HG03460 (cell line): ENCODE results near the gene ATP13A1.
"Not testable (repeated sequence)": the region's sequence is repeated elsewhere in the genome, so short reads cannot be mapped to it uniquely, and the experiment has no call there.

Experiments
- ATAC-seq: cut with Tn5 transposase; IDR thresholded peaks from one replicate; pipeline ENCODE4 v1.9.1; 2021; ENCODE audit not compliant: unreplicated experiment

The ATP13A1 gene

GRCh38 chr19:19663256-19664120 lies at the start of gene ATP13A1:
Gene ATP13A1, minus strand, starts transcription at chr19:19663676. Its CDS starts 10 bp downstream, at chr19:19663666.
- peak; percentile 59 for ATAC-seq

- no peak for ATAC-seq
These were observed 48.7 kb upstream of the ATP13A1 start for GRCh38 chr19:19711934-19712828.

GRCh38 chr19:19711306-19711933 lies 47.9 kb upstream of the ATP13A1 start:
- ATAC-seq, result no peak

- no peak for ATAC-seq
These were observed 47.0 kb upstream of the ATP13A1 start for GRCh38 chr19:19710506-19710905.

GRCh38 chr19:19704836-19705235 lies 41.4 kb upstream of the ATP13A1 start:
- ATAC-seq, result no peak

GRCh38 chr19:19700493-19700892 lies 37.0 kb upstream of the ATP13A1 start:
- ATAC-seq, result not testable (repeated sequence)

- ATAC-seq, result no peak
These were observed 34.1 kb upstream of the ATP13A1 start for GRCh38 chr19:19697589-19697988.

GRCh38 chr19:19696386-19696785 lies 32.9 kb upstream of the ATP13A1 start:
- ATAC-seq, result no peak

GRCh38 chr19:19691683-19692082 lies 28.2 kb upstream of the ATP13A1 start:
- no peak for ATAC-seq

- not testable (repeated sequence) for ATAC-seq
These were observed 25.5 kb upstream of the ATP13A1 start for GRCh38 chr19:19689023-19689422.

- ATAC-seq, result no peak
These were observed 23.6 kb upstream of the ATP13A1 start for GRCh38 chr19:19687090-19687489.

GRCh38 chr19:19686580-19686979 lies 23.1 kb upstream of the ATP13A1 start:
- ATAC-seq, result no peak

- ATAC-seq, result not testable (repeated sequence)
These were observed 22.6 kb upstream of the ATP13A1 start for GRCh38 chr19:19686119-19686518.

GRCh38 chr19:19679176-19680073 lies 15.9 kb upstream of the ATP13A1 start:
- no peak for ATAC-seq

GRCh38 chr19:19677579-19677978 lies 14.1 kb upstream of the ATP13A1 start:
- no peak for ATAC-seq

- no peak for ATAC-seq
These were observed 10.8 kb upstream of the ATP13A1 start for GRCh38 chr19:19674315-19674714.

GRCh38 chr19:19672816-19673215 lies 9.3 kb upstream of the ATP13A1 start:
- no peak for ATAC-seq

GRCh38 chr19:19670070-19670551 lies 6.6 kb upstream of the ATP13A1 start:
- ATAC-seq, result no peak

GRCh38 chr19:19668230-19669012 lies 4.9 kb upstream of the ATP13A1 start, which contains the start of gene ZNF101:
Gene ZNF101, plus strand, starts transcription at chr19:19668839. Its CDS starts 125 bp downstream, at chr19:19668964.
- ATAC-seq, result peak; percentile 55
